WTC11 (cell line): Measurements from ENCODE around the gene NOS1. TPM values are rescaled to one million over a fixed set of nuclear protein-coding genes. Genes with fewer than 3 reads are reported as not detected.

ENCODE experiments used
- ATAC-seq: fragments of 200-7000 bp; cut with Tn5 transposase; 2 replicates; pipeline ENCODE4 v1.10.0; 2021; ENCODE audit warnings: mild to moderate bottlenecking, moderate library complexity
- CTCF ChIA-PET: fragments of 300-600 bp; sonication (Branson Sonifier 250); formaldehyde crosslinking; loops from one replicate; lab custom pipeline; 2021; ENCODE audit warnings: antibody characterized with exemption; lab: Charles Lee
- POLR2A ChIA-PET: fragments of 350-600 bp; sonication (Branson Sonifier 250); formaldehyde crosslinking; loops from one replicate; lab custom pipeline; 2021; ENCODE audit warnings: antibody characterized with exemption; lab: Charles Lee
- DNase-seq: peaks from one replicate; pipeline ENCODE4 v3.0.0; 2021; ENCODE audit warnings: low spot score
- H3K27ac Mint-ChIP-seq: 2 replicates; pipeline ENCODE4 v1.8.0; 2021; ENCODE audit warnings: mixed read lengths
- H3K27me3 Mint-ChIP-seq: 2 replicates; pipeline ENCODE4 v1.8.0; 2021; ENCODE audit warnings: low read depth, mild to moderate bottlenecking, moderate library complexity, mixed read lengths
- H3K36me3 Mint-ChIP-seq: 2 replicates; pipeline ENCODE4 v1.8.0; 2021; ENCODE audit warnings: mixed read lengths
- H3K4me1 Mint-ChIP-seq: 2 replicates; pipeline ENCODE4 v1.8.0; 2022; ENCODE audit warnings: mixed read lengths
- H3K4me3 Mint-ChIP-seq: 2 replicates; pipeline ENCODE4 v1.8.0; 2021; ENCODE audit warnings: mild to moderate bottlenecking, moderate library complexity, mixed read lengths
- H3K9me3 Mint-ChIP-seq: 2 replicates; pipeline ENCODE4 v1.8.0; 2021; ENCODE audit warnings: mixed read lengths
- ARID4B ChIP-seq: sonication (generic); formaldehyde crosslinking; IDR thresholded peaks from 2 replicates; pipeline ENCODE4 v1.8.0; 2023; ENCODE audit warnings: missing genetic modification reagents, mild to moderate bottlenecking, borderline replicate concordance
- ATF2 ChIP-seq: sonication (generic); formaldehyde crosslinking; IDR thresholded peaks from 2 replicates; pipeline ENCODE4 v1.8.1; 2022; ENCODE audit warnings: low read depth, missing genetic modification reagents, borderline replicate concordance
- CDX4 ChIP-seq: fragments of 250-450 bp; sonication (Bioruptor Pico); IDR thresholded peaks from 2 replicates; pipeline ENCODE4 v1.9.0; 2021; ENCODE audit warnings: moderate library complexity, mild to moderate bottlenecking, inconsistent platforms, borderline replicate concordance
- EMX1 ChIP-seq: fragments of 250-450 bp; sonication (Bioruptor Pico); IDR thresholded peaks from 2 replicates; pipeline ENCODE4 v1.8.0; 2021; ENCODE audit warnings: mild to moderate bottlenecking
- FOXP1 ChIP-seq: sonication (generic); formaldehyde crosslinking; IDR thresholded peaks from 2 replicates; pipeline ENCODE4 v1.8.0; 2022; ENCODE audit warnings: missing genetic modification reagents, mild to moderate bottlenecking, moderate library complexity, borderline replicate concordance
- GRHL2 ChIP-seq: fragments of 250-450 bp; sonication (Bioruptor Pico); IDR thresholded peaks from 2 replicates; pipeline ENCODE4 v1.8.0; 2022; ENCODE audit warnings: mild to moderate bottlenecking, moderate library complexity; ENCODE audit not compliant: insufficient replicate concordance, severe bottlenecking
- JUN ChIP-seq: sonication (generic); formaldehyde crosslinking; IDR thresholded peaks from 2 replicates; pipeline ENCODE4 v1.8.0; 2023; ENCODE audit warnings: mild to moderate bottlenecking, missing genetic modification reagents
- MAX ChIP-seq: sonication (generic); formaldehyde crosslinking; IDR thresholded peaks from 2 replicates; pipeline ENCODE4 v1.8.0; 2022; ENCODE audit warnings: mild to moderate bottlenecking, missing genetic modification reagents
- MLX ChIP-seq: sonication (generic); formaldehyde crosslinking; IDR thresholded peaks from 2 replicates; pipeline ENCODE4 v1.8.1; 2023; ENCODE audit warnings: mild to moderate bottlenecking, missing genetic modification reagents, moderate library complexity
- MXD4 ChIP-seq: fragments of 250-450 bp; sonication (Bioruptor Pico); IDR thresholded peaks from 2 replicates; pipeline ENCODE4 v1.8.0; 2021; ENCODE audit warnings: mild to moderate bottlenecking, moderate library complexity, borderline replicate concordance
- NR1H2 ChIP-seq: sonication (generic); formaldehyde crosslinking; IDR thresholded peaks from 2 replicates; pipeline ENCODE4 v1.9.0; 2021; ENCODE audit warnings: mild to moderate bottlenecking, moderate library complexity, missing genetic modification reagents
- TEAD4 ChIP-seq: sonication (generic); formaldehyde crosslinking; IDR thresholded peaks from 2 replicates; pipeline ENCODE4 v1.8.0; 2022; ENCODE audit warnings: mild to moderate bottlenecking, missing genetic modification reagents
- USF2 ChIP-seq: sonication (generic); formaldehyde crosslinking; IDR thresholded peaks from 2 replicates; pipeline ENCODE4 v1.8.1; 2023; ENCODE audit warnings: mild to moderate bottlenecking, missing genetic modification reagents, moderate library complexity
- ZBTB43 ChIP-seq: sonication (generic); formaldehyde crosslinking; IDR thresholded peaks from 2 replicates; pipeline ENCODE4 v1.8.1; 2023; ENCODE audit warnings: mild to moderate bottlenecking, missing genetic modification reagents
- ZNF396 ChIP-seq: fragments of 250-450 bp; sonication (Bioruptor Pico); IDR thresholded peaks from 2 replicates; pipeline ENCODE4 v1.8.0; 2021; ENCODE audit warnings: mild to moderate bottlenecking, moderate library complexity, borderline replicate concordance
- ZNF416 ChIP-seq: fragments of 250-450 bp; sonication (Bioruptor Pico); IDR thresholded peaks from 2 replicates; pipeline ENCODE4 v1.9.0; 2021; ENCODE audit warnings: mild to moderate bottlenecking, inconsistent platforms
- ZNF423 ChIP-seq: fragments of 250-450 bp; sonication (Bioruptor Pico); IDR thresholded peaks from 2 replicates; pipeline ENCODE4 v2.1.2; 2022; ENCODE audit warnings: mild to moderate bottlenecking, moderate library complexity
- ZNF532 ChIP-seq: fragments of 250-450 bp; sonication (Bioruptor Pico); IDR thresholded peaks from 2 replicates; pipeline ENCODE4 v1.9.0; 2021; ENCODE audit warnings: mild to moderate bottlenecking, borderline replicate concordance
- ZNF671 ChIP-seq: fragments of 250-450 bp; sonication (Bioruptor Pico); IDR thresholded peaks from 2 replicates; pipeline ENCODE4 v1.8.0; 2021; ENCODE audit warnings: mild to moderate bottlenecking
- ZSCAN18 ChIP-seq: fragments of 250-450 bp; sonication (Bioruptor Pico); IDR thresholded peaks from 2 replicates; pipeline ENCODE4 v2.1.2; 2022; ENCODE audit warnings: mild to moderate bottlenecking, moderate library complexity
- total RNA-seq: library from RNA; stranded (reverse); gene quantifications from 3 replicates; pipeline ENCODE4 v1.2.3, GENCODE V29; 2021

The NOS1 gene
- total RNA-seq, 1 experiment from 2014 or later: 4.5 TPM

- Mint-ChIP-seq H3K9me3 (no peaks in the 10 kb centered on the region), H3K4me1 (no peaks in the 10 kb centered on the region), H3K4me3 (no peak overlapping the region), H3K36me3 (peaks cover 6% of the 10 kb centered on the region), H3K27ac (no peak overlapping the region), H3K27me3 (no peaks in the 10 kb centered on the region)
- ChIA-PET CTCF (interaction anchor here (1.2 to 1.5 kb wide), 3 partner anchors 30 to 106 kb away, joined by 3 read pairs; no protein-coding TSS in a partner anchor), POLR2A (interaction anchor here (0.6 kb wide), 1 partner anchor 128 kb away, joined by 6 read pairs; no protein-coding TSS in a partner anchor)
- no peak for TF ChIP-seq FOXP1 (CRISPR knock-in tag)
- no peak for TF ChIP-seq NR1H2 (CRISPR knock-in tag)
- TF ChIP-seq ZNF532: no peak
- TF ChIP-seq TEAD4 (CRISPR knock-in tag): no peak
- TF ChIP-seq ZNF423 (CRISPR knock-in tag): no peak
- TF ChIP-seq MLX (CRISPR knock-in tag): no peak
- no peak for TF ChIP-seq MXD4 (CRISPR knock-in tag)
- no peak for TF ChIP-seq ZNF396 (CRISPR knock-in tag)
- no peak for TF ChIP-seq JUN
- TF ChIP-seq ZNF416 (CRISPR knock-in tag): no peak
- TF ChIP-seq MAX (CRISPR knock-in tag): no peak
- ATAC-seq: no peak
- DNase-seq: no peak
Observed at GRCh38 chr12:117261247-117261646, 100.2 kb downstream of the NOS1 start.

- no peaks in the 10 kb centered on the region for H3K27me3 Mint-ChIP-seq
- H3K36me3 Mint-ChIP-seq: peaks cover 12% of the 10 kb centered on the region
- CTCF ChIA-PET: no interaction called here
- POLR2A ChIA-PET: no interaction called here
- no peak overlapping the region for H3K4me3 Mint-ChIP-seq
- ATAC-seq (no peak), DNase-seq (no peak)
- H3K27ac Mint-ChIP-seq: no peak overlapping the region
- peaks cover 6% of the 10 kb centered on the region for H3K9me3 Mint-ChIP-seq
- no peaks in the 10 kb centered on the region for H3K4me1 Mint-ChIP-seq
- no peak for TF ChIP-seq CDX4 (CRISPR knock-in tag)
- TF ChIP-seq ZNF671 (CRISPR knock-in tag): no peak
- no peak for TF ChIP-seq EMX1 (CRISPR knock-in tag)
- no peak for TF ChIP-seq USF2 (CRISPR knock-in tag)
- no peak for TF ChIP-seq ATF2 (CRISPR knock-in tag)
- TF ChIP-seq ZBTB43 (CRISPR knock-in tag): no peak
- no peak for TF ChIP-seq ARID4B (CRISPR knock-in tag)
- no peak for TF ChIP-seq GRHL2
- TF ChIP-seq ZSCAN18: no peak
Observed at GRCh38 chr12:117255386-117255785, 106.0 kb downstream of the NOS1 start.
